Stimulated activated CD4-positive, alpha-beta T cell treated with anti-CD3 and anti-CD28 coated beads, Interleukin-12 subunit alpha, Interleukin-12 subunit beta, amount 100 ng/mL, for 24 hours (primary cell): ENCODE results near the gene PLPP3.

ENCODE experiments used
- DNase-seq, 2 experiments: peaks; one replicate each; pipeline ENCODE4 v3.0.0-alpha.2; 2020; ENCODE audit warnings: low read depth in 2 of 2

The PLPP3 gene

DNA sequence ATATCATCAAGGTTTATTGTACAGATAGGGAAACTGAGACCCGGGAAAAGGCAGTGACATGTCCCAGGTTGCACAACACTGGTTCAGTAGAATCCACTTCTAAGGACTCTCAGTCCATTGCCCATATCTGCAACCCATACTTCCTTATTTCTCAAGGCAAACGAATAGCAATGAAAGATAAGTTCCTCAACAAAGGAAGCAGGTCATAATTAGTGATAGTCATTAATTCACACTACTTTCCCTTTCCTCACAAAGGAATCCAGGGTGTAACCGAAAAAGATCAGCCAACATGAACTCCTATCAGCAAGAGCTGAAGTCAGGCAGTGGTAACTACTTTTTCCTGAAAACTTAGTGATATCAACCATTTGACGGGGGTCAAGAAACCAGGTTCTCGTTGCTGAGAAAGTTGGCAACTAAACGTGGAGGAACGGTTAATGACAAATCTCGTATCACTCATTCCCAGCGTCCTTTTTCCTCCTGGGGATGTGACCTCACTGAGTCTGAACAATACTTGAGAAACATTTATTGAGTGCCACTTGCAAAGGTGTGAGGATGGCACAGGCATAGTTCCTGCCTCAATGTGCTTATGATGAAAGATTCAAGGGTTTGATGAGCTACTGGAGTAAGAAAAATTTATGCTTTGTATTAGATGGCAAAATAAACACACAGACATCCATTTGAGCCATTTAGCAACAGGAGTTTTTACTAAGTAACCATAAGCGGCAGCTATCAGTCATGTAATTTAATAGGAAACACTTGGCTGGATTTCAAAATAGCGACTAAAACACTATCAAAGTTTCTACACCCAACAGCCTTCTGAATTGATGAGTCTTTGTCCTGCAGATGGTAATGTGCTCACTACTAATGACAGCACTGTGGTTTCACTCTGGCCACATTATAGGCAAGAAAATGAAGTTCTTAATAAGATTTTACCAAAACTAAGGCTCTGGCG lies 82.3 kb downstream of the PLPP3 start:
- DNase-seq = no peak

GRCh38 chr1:56496158-56496557 lies 83.2 kb downstream of the PLPP3 start:
- DNase-seq = no peak

- no peak for DNase-seq
These were observed 83.8 kb downstream of the PLPP3 start for GRCh38 chr1:56495538-56495937.

GRCh38 chr1:56494306-56494705 lies 85.1 kb downstream of the PLPP3 start:
- no peak for DNase-seq

DNA sequence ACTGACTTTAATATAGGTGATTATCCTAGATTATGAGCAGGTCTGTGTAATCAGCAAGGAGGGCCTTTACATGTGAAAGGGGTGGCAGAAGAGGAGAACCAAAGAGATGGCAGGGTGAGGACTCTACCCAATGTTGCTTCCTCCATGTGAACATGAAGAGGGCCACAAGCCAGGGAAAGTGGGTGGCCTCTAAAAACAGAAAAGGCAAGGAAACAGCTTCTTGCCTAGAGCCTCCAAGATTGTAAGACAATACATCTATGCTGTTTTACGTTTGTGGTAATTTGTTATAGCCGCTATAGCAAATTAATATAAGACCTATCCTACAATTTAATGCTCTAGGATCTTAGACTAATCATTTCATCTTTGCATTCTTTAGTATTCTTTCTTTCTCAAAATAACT lies 85.5 kb downstream of the PLPP3 start:
- no peak for DNase-seq

GRCh38 chr1:56491441-56491840 lies 87.9 kb downstream of the PLPP3 start:
- DNase-seq = no peak

DNA sequence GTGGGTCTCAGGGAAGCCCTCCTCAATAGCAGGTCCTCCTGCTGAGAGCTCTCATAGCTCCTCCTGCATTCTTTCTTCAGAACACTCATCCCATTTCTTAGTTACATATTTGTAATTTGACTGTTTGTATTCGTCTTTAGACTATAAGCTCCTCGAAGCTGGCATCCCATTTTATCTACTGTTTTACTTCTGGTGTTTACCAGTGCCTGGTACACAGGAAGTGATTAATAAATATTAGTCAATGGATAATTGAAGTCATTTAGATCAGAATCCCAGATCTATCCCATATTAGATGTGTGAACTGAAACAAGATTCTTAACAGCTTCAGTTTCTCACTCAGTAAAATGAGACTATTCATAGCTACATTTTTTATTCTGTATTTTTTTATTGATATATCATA lies 88.7 kb downstream of the PLPP3 start:
- DNase-seq = no peak

GRCh38 chr1:56489695-56490094 lies 89.7 kb downstream of the PLPP3 start:
- no peak for DNase-seq

DNA sequence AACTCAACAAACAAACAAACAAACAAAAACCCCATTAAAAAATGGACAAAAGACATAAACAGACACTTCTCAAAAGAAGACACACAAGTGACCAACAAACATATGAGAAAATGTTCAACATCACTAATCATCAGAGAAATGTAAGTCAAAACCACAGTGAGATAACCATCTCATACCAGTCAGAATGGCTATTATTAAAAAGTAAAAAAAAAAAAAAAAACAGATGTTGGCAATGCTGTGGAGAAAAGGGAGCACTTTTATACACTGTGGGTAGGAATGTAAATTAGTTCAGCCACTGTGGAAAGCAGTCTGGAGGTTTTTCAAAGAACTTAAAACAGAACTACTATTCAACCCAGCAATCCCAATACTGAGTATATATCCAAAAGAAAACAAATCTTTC lies 94.7 kb downstream of the PLPP3 start:
- no peak for DNase-seq

DNA sequence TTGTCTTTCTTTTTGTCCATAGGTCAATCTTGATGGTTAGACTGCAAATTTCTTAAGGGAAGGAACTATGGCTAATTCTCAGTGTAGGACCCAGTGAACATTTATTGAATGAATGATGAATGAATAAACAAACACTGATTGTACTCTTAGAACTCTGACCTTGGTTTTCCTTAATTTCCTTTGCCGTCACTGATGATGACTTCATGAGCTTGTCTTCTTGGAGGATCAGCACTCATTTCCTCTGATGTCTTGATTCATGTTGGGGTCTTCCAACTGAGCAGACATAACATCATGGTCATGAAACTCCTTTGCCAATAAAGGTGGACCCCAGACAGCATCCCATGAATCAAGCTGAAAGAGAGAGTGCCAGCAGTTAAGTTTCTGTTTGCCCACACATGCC lies 96.3 kb downstream of the PLPP3 start:
- no peak for DNase-seq

DNA sequence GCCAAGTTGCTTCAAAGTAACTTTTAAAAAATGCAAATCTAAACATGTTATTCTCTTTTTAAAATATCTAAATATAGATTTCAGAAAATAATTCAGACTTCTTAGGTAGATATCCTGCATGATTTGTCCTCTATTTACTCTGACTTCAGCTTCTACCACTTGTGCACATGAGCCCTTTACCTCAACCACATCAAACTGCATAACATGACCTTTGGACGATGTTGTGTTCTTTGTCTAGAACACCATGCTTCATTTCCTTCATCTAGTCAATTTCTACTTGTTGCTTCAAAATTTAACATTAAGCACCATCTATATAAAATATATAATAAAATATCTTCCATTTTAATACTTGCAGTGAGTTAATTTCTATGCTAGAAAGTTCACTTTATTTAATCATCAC lies 96.9 kb downstream of the PLPP3 start:
- no peak for DNase-seq

DNA sequence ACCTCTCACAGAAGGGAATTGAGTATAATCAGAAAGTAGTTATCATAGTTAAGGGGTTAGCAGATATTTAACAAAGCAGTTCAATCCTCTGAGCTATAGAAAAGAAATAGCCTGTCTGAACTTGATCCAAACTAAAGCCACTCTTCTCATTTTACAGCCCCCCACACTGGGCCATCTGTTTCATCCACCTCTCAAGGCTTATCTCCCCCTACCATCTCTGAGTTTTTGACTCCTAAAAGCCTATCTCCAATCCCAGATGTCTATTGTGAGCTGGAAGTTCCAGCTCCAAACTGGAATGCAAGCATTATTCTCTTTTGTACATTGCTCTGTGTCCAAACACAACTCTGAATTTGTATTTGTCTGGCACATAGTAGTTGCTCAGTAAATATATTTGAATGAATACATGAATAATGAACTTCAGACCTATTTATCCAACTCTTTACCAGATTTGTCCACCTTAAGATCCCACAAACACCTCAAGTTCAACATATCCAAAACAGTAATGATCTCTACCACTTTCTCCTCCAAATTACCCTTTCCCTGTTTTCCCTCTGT lies 98.1 kb downstream of the PLPP3 start:
- no peak for DNase-seq

DNA sequence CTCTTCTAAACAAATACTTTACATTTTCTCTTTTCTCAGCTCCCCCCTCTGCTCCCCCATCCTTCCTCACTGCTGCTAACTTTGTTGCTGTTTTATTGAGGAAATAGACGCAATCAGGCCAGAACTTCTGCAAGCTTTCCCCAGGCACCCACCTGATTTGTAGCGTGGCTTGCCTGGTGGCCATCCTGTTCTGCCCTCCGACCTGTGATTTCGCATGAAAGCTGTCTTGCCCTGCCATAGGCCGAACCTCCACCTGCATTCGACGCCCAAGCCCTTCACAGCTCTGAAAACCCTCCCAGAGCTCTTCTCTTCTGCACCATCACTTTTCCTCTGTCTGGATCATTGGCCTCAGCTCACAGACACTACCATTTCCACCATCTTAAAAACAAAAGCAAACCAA lies 100.6 kb downstream of the PLPP3 start:
- DNase-seq = no peak

DNA sequence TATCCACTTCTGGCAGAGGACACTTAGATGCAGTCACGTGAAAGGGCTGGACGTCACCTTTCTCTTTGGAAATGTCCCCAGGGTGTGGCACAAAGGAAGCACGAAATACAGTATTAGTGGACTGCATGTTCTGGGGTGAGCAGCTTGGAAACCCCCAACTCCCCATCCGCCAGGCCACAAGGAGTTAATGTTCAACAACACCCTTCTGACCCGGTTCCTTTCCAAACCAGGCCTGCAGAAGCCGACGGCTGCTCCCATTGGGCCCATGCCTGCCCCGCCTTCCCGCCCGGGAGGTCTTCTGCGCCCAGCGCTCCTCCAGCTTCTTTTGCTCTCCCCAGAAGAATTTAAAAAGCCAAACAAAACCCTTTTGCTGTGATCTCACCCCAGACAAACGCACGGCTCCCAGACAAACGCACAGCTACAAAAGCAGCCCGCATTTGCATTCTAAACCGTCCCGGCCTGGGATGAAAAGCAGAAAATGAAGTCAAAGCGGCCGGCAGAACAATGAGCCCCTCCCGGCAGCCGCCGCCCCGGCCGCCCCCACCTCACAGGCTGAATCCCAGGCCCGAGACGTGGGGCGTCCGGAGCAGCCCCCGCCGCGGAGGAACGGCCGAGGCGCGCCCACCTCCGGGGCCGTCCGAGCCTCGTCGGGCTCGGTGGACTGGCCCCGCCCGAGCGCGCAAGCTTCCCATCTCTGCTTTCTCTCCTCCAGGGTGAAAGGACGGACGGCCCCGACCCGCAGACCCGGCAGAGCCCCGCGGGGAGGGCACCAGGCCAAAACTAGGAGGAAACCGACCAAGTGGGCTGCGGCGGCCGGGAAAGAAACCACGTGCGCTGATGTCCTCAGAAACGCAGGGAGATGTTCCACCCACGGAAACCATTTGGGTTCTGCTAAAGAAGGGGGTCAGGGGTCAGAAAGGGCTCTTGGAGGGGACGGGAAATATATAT lies 101.9 kb downstream of the PLPP3 start:
- DNase-seq = no peak

DNA sequence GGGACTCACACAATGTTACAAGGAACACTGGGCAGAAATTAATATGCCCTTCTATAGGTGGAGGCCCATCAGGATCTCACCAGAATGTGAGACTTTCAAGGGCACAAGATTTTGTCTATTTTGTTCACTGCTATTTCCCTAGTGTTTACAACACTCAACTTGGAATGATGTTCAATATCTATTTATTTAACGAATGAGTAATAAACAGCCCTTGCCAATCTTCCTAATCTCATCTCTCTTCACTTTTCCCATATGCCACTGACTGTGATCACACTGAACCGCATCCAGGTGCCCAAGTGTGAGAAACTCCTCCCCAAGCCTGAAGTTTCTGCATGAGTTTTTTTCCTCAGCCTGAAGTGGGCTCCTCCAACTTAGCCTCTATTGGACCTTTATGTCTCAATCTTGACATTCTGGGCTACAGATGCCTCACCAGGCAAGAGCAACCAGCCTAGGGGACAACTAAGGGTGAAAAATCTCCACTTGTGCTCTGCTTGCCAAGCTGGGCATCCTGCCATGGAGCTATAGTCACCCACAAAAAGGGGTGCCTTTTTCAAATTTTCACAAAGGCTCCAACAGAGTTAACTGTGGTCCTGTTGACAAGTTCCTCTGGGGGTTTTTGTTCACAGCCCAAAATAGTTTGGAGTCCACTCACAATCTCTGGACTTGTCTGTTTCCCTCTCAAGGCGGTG lies 105.6 kb downstream of the PLPP3 start:
- DNase-seq = no peak

DNA sequence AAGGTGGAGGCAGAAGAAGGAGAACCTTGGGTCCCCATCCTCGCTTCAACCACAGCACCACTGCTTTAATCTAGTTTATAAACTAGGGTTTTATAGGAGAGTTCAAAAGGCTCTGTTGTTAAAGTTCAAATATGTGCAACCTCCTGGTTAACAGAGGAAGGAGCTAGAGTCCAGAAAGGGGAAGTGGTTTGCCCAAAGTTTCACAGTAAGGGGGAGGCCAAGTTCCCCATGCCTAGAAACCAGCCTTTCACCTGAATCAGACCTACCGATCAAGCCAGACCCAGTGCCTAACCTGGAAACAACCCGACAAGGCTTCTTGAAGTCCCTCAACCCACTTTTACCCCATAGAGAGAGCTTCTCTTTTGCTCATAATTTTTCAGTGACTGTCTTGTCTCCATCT lies 106.5 kb downstream of the PLPP3 start:
- DNase-seq = no peak

DNA sequence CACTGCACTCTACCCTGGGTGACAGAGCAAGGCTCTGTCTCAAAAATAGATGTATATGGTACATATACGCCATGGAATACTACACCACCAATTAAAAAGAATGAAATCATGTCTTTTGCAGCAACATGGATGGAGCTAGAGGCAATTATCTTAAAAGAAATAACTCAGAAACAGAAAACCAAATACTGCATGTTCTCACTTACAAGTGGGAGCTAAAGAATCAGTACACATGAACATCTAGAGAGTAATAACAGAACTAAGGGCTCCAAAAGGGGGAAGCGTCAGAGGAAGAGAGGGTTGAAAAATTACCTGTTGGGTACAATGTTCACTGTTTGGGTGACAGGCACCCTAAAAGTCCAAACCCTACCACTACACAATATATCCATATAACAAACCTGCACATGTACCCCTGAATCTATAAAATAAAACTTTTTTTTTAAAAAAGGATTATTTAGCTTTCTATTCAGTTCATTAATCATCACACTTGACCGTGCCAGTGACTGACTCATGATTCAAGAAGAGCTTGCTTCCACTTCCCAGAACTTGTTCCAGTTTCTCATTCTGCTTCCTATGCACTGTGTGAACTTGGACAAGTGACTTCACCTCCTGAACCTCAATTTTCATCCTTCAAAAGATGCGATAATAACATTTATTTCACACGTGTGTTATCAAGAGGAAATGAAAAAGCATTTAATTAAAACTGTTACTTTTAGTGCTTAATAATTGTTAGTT lies 109.6 kb downstream of the PLPP3 start:
- no peak for DNase-seq

GRCh38 chr1:56468518-56468917 lies 110.8 kb downstream of the PLPP3 start:
- no peak for DNase-seq

GRCh38 chr1:56466538-56466937 lies 112.8 kb downstream of the PLPP3 start:
- no peak for DNase-seq

DNA sequence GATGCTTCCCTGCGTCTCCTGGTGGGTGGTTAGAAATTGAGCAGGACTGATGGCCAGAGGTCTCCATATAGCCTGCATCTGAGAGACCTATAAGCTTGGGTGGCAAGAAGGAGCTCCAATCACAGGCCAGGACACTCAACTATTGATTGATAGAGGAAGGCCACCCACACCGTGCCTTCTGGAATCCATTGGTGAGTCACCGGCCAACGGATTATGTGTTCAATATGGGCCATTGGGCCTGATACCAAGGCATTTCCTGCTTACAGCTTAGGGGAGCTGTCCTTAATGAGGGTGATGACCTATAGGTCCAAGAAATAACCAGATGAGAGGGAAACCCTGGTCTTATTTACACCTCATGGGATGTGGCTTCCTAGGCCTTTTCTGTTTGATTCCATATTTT lies 115.1 kb downstream of the PLPP3 start:
- DNase-seq = no peak

- DNase-seq = no peak
These were observed 116.0 kb downstream of the PLPP3 start for GRCh38 chr1:56463376-56463775.
